GM21447 (cell line): Measurements from ENCODE around the gene RRP1B.

Experiments
- ATAC-seq: cut with Tn5 transposase; IDR thresholded peaks from one replicate; pipeline ENCODE4 v1.9.1; 2021; ENCODE audit not compliant: unreplicated experiment

Gene RRP1B

DNA sequence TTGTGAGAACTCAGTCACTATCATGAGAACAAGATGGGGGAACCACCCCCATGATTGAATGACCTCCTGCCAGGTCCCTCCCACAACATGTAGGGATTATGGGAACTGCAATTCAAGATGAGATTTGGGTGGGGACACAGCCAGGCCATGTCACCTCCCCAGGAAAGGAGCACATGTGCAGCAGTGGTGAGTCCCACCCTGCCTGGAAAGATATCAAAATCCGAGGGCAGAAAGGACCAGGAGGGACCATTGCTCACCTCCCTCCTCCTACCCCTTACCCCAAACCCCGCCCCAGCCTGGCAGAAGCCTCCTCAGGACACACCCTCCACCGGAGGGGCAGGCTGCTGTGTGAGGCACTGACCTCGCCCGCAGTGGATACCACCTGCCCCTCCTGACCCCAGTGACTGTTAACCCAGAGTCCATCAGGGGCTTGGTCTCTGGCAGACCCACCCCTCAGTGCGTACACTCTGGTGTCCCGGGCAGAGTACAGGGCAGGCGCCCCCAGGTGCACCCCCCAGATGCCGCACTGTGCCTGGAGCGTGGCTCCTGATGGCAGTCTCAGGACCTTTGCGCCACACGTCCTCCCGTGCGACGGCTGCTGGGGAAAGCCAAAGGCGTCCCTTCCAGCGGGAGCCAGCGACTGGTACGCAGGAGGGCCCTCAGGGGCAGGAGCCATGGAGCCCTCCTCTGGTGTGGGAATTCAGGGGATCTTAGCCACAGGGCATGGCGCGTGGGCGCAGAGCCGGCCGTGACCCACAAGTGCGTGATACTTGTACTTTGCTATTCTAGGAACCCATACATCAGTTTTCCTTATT, 80.5 kb downstream of the RRP1B start:
- ATAC-seq: no peak

DNA sequence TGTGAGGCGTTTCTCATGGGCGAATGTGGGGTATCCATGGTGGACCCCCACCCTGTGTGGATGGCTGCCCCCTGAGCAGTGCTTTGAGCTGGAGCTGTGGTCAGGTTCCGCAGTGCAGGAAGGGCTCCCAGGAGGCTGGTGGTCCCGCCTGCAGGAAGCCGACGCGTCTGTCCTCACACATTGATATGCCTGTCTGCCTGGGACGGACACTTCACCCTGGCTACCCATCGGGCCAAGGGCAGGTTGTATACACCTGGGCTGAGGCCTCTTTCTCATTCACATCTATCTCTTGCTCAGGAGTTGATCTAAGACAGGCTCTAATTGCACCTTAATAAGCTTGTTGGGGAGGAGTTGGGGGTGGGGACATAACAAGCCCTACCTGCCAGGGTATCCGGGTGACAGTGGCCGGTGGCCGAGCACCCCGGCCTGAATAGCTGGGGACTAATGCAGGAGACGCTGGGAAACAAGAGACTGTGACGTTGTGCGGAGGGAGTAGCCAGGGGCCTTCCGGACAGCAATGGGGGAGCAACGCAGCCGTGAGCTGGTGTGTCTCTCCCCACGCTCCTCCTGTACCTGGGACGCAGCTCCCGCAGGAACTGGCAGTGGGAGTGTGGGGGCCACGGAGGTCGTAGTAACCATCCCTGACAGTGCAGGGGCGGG, 81.3 kb downstream of the RRP1B start:
- ATAC-seq: no peak

GRCh38 chr21:43741423-43742096, 82.2 kb downstream of the RRP1B start:
- ATAC-seq: no peak

DNA sequence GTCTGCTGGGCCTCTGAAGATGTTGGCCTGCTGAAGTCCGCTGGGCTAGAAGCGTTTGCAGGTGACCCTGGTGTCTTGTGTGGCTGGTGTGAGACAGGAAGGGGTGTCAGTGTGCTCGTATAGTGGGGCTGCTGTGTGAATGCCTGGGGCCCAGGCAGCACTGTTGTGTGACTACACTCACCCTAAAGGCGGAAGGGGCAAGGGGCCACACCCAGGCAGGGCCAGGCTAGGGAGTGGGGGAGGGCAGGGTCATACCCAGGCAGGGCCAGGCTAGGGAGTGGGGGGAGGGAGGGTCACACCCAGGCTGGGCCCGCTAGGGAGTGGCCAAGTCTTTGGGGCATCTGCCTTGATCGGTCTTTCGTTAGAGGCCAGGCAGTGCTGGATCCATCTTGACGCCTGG, 84.6 kb downstream of the RRP1B start:
- no peak for ATAC-seq

DNA sequence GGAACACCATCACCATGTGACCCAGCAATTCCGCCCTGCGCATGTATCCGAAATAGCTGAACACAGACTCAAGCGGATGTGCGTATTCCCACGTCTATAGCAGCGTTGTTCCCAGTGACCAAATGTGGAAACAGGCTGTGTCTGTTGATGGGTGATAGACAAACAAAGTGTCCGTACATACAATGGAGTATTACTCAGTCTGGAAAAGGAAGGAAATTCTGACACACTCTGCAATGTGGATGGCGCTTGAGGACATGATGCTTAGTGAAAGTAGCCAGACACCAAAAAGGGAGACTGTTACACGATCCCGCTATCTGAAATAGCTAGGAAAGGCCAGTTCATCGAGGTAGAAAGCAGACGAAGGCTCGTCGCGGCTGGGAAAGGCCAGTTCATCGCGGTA, 85.4 kb downstream of the RRP1B start:
- no peak for ATAC-seq
